ENCODE results near the gene MYOCD.

The MYOCD gene

DNA sequence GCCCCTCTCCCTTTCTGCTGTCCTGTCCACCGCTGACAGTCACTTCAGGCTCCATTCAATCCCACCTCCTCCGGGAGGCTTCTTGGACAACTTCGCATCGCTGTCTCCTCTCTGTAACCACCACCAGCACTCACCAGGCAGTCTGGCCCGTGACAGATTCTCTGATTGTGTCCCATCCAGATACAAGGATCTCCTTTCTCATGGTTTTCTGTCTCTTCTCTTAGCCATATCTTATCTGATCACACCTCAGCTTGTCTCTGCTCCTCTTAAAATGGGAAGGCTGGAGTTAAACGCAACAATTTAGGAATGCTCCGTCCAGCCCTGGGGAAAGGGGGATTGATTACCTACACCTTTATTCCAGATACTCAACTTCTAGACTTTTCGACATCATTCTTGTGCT is 66.7 kb downstream of the MYOCD start:
- TF ChIP-seq TAF1 (IDR thresholded peaks at IDR 0.05; ENCODE audit: borderline replicate concordance, insufficient read depth, low read length): no peak
- no peak for TF ChIP-seq FOXP2 (optimal IDR thresholded peaks at IDR 0.05; ENCODE audit: borderline replicate concordance, extremely low read depth, extremely low read length, insufficient read depth)
- no peak for TF ChIP-seq POLR2AphosphoS5 (IDR thresholded peaks at IDR 0.05; ENCODE audit: low read depth, low read length)
- no peak for TF ChIP-seq SIN3A (IDR thresholded peaks at IDR 0.05; ENCODE audit: borderline replicate concordance, insufficient read depth, low read length)

DNA sequence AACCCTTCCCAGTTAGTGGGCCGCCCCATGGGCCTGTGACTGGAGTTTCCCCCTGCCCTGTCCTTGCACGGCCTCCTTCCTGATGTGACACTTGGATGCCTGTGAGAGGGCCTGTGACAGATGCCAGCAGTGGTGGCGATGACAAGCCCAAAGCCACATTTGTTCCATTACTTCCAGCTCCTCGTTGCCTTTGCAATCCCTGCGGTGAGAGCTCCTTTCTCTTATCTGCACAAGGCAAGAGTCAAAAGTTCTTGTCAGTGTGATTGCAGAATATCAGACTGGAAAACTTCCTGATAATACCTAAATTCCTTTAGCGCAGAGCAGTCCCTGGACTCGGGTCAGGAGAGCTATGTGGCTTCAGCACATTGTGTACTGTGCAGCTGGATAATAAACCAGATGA is 69.2 kb downstream of the MYOCD start:
- TF ChIP-seq POLR2AphosphoS5 (IDR thresholded peaks at IDR 0.05; ENCODE audit: low read depth, low read length) (no peak), TAF1 (IDR thresholded peaks at IDR 0.05; ENCODE audit: borderline replicate concordance, insufficient read depth, low read length) (no peak), FOXP2 (optimal IDR thresholded peaks at IDR 0.05; ENCODE audit: borderline replicate concordance, extremely low read depth, extremely low read length, insufficient read depth) (no peak), SIN3A (IDR thresholded peaks at IDR 0.05; ENCODE audit: borderline replicate concordance, insufficient read depth, low read length) (no peak)
- TF ChIP-seq, protein P1, sequence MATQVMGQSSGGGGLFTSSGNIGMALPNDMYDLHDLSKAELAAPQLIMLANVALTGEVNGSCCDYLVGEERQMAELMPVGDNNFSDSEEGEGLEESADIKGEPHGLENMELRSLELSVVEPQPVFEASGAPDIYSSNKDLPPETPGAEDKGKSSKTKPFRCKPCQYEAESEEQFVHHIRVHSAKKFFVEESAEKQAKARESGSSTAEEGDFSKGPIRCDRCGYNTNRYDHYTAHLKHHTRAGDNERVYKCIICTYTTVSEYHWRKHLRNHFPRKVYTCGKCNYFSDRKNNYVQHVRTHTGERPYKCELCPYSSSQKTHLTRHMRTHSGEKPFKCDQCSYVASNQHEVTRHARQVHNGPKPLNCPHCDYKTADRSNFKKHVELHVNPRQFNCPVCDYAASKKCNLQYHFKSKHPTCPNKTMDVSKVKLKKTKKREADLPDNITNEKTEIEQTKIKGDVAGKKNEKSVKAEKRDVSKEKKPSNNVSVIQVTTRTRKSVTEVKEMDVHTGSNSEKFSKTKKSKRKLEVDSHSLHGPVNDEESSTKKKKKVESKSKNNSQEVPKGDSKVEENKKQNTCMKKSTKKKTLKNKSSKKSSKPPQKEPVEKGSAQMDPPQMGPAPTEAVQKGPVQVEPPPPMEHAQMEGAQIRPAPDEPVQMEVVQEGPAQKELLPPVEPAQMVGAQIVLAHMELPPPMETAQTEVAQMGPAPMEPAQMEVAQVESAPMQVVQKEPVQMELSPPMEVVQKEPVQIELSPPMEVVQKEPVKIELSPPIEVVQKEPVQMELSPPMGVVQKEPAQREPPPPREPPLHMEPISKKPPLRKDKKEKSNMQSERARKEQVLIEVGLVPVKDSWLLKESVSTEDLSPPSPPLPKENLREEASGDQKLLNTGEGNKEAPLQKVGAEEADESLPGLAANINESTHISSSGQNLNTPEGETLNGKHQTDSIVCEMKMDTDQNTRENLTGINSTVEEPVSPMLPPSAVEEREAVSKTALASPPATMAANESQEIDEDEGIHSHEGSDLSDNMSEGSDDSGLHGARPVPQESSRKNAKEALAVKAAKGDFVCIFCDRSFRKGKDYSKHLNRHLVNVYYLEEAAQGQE (IDR thresholded peaks at IDR 0.05; ENCODE audit: insufficient read depth in 1 of 2, low read depth in 2 of 2, low read length in 2 of 2): no peak

DNA sequence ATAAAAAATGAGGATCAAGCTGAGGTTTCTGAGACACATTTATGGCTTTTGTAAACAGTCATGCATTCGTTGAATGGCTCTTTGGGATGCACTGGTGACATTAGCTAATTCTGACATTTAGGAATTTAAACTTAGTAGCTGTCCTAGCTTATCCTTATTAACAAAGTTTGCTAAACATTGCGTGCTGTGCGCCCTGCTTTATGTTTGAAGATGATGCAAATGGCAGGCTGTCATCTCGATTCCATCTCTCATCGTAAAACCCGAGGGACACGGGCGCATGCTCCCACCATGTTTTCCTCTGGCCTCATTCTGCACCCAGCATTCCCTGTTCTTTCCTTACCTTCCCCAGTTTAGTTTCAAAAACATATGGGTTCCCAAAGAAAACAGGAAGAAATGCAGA is 69.8 kb downstream of the MYOCD start:
- TF ChIP-seq POLR2AphosphoS5 (IDR thresholded peaks at IDR 0.05; ENCODE audit: low read depth, low read length): no peak
- no peak for TF ChIP-seq FOXP2 (optimal IDR thresholded peaks at IDR 0.05; ENCODE audit: borderline replicate concordance, extremely low read depth, extremely low read length, insufficient read depth)
- no peak for TF ChIP-seq TAF1 (IDR thresholded peaks at IDR 0.05; ENCODE audit: borderline replicate concordance, insufficient read depth, low read length)
- TF ChIP-seq, protein P1 (IDR thresholded peaks at IDR 0.05; ENCODE audit: insufficient read depth in 1 of 2, low read depth in 2 of 2, low read length in 2 of 2): no peak
- TF ChIP-seq SIN3A (IDR thresholded peaks at IDR 0.05; ENCODE audit: borderline replicate concordance, insufficient read depth, low read length): no peak

DNA sequence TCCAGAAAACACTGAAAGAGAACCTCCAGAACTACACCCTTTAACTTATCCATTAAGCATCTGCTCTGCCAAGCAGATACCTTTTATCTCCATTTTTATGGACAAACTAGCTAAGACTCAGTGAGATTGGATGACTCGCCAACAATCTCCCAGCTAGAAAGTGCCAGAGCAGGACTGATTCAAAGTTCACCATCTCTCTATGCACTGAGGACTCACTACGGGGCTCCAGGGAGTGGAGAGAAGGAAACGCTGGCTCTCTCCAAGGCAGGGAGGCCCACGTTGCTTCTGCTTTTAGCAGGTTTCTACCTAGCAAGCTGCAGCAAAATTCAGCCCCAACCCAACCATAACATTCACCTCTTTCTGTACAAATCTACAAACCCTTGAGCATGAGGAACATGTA is 70.8 kb downstream of the MYOCD start:
- no peak for TF ChIP-seq TAF1 (IDR thresholded peaks at IDR 0.05; ENCODE audit: borderline replicate concordance, insufficient read depth, low read length)
- no peak for TF ChIP-seq FOXP2 (optimal IDR thresholded peaks at IDR 0.05; ENCODE audit: borderline replicate concordance, extremely low read depth, extremely low read length, insufficient read depth)
- no peak for TF ChIP-seq POLR2AphosphoS5 (IDR thresholded peaks at IDR 0.05; ENCODE audit: low read depth, low read length)
- TF ChIP-seq, protein P1 (IDR thresholded peaks at IDR 0.05; ENCODE audit: insufficient read depth in 1 of 2, low read depth in 2 of 2, low read length in 2 of 2): no peak
- no peak for TF ChIP-seq SIN3A (IDR thresholded peaks at IDR 0.05; ENCODE audit: borderline replicate concordance, insufficient read depth, low read length)

DNA sequence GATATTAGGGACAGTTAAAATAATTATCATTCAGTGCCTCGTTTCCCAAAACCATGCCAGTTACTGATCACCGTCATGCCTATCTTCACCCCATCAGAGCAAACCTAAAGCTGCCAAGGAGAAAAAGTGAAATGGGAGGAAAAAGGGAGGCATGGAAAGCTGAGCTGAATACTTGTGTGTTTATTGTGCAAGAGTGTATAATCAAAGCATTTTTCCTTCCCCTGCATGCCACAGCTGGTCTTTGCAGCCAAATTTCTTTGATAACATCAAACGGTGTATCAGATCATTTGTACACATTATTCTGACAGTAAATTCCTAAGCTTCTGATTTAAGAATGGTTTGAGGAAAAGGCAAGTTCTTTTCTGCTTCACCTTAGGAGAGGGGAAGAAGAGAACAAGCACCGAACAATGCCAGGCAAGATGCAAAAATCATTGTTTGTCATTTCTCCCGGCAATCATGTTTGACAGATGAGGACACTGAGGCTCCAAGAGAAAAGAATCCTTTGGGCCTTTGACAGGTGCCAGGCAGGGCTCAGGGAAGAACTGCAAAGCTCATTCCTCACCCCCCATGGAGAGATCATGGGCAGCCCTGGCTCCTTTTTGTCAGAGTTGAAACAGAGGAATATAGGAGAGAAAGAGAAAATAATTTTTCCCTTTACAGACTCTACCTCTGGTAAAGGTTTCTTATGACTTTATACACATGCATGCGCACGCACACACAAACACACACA is 72.2 kb downstream of the MYOCD start:
- TF ChIP-seq POLR2AphosphoS5 (IDR thresholded peaks at IDR 0.05; ENCODE audit: low read depth, low read length): no peak
- TF ChIP-seq, protein P1 (IDR thresholded peaks at IDR 0.05; ENCODE audit: insufficient read depth in 1 of 2, low read depth in 2 of 2, low read length in 2 of 2): no peak
- TF ChIP-seq TAF1 (IDR thresholded peaks at IDR 0.05; ENCODE audit: borderline replicate concordance, insufficient read depth, low read length): no peak
- TF ChIP-seq FOXP2 (optimal IDR thresholded peaks at IDR 0.05; ENCODE audit: borderline replicate concordance, extremely low read depth, extremely low read length, insufficient read depth): no peak
- TF ChIP-seq SIN3A (IDR thresholded peaks at IDR 0.05; ENCODE audit: borderline replicate concordance, insufficient read depth, low read length): no peak

Measured in PFSK-1 (cell line).